Stimulated activated naive CD8-positive, alpha-beta T cell treated with anti-CD3 and anti-CD28 coated beads, Interleukin-15, amount 100 ng/mL, for 72 hours (primary cell): ENCODE data around the gene EHD2.
"Not testable (repeated sequence)": the region's sequence is repeated elsewhere in the genome, so short reads cannot be mapped to it uniquely, and the experiment has no call there.

ENCODE experiments used
- ATAC-seq: fragments of 150-1000 bp; cut with Tn5 transposase; 2 replicates; pipeline ENCODE4 v1.10.0; 2021; ENCODE audit warnings: mild to moderate bottlenecking, moderate library complexity
- DNase-seq, 2 donors: peaks; one replicate each; pipeline ENCODE4 v3.0.0; 2021 to 2022
- H3K27ac Mint-ChIP-seq, 2 donors: one replicate each; pipeline ENCODE4 v1.8.0; 2022; ENCODE audit warnings: mild to moderate bottlenecking in 2 of 2, mixed read lengths in 2 of 2, moderate library complexity in 2 of 2
- H3K27me3 Mint-ChIP-seq: one replicate; pipeline ENCODE4 v1.8.0; 2022; ENCODE audit warnings: mixed read lengths
- H3K4me1 Mint-ChIP-seq: one replicate; pipeline ENCODE4 v1.8.0; 2022; ENCODE audit warnings: mild to moderate bottlenecking, mixed read lengths
- H3K4me3 Mint-ChIP-seq, 2 donors: one replicate each; pipeline ENCODE4 v1.8.0; 2022; ENCODE audit warnings: mild to moderate bottlenecking in 2 of 2, mixed read lengths in 2 of 2, moderate library complexity in 1 of 2
- H3K9me3 Mint-ChIP-seq, 2 donors: one replicate each; pipeline ENCODE4 v1.8.0; 2022; ENCODE audit warnings: mixed read lengths in 2 of 2

The EHD2 gene

GRCh38 chr19:47779524-47780214 lies 66.4 kb downstream of the EHD2 start:
- no peaks in the 10 kb centered on the region for H3K9me3 Mint-ChIP-seq
- peaks cover 37% of the 10 kb centered on the region for H3K4me1 Mint-ChIP-seq
- peak overlapping the region; percentile 95 to 97 for H3K4me3 Mint-ChIP-seq
- peak overlapping the region; percentile 98 to 99 for H3K27ac Mint-ChIP-seq
- no peaks in the 10 kb centered on the region for H3K27me3 Mint-ChIP-seq
- ATAC-seq (no peak), DNase-seq (no peak)

GRCh38 chr19:47780215-47780551 lies 67.0 kb downstream of the EHD2 start:
- Mint-ChIP-seq H3K27me3 (no peaks in the 10 kb centered on the region), H3K4me1 (peaks cover 37% of the 10 kb centered on the region), H3K27ac (peak overlapping the region; percentile 83 to 99), H3K9me3 (no peaks in the 10 kb centered on the region), H3K4me3 (peak overlapping the region; percentile 95 to 97)
- ATAC-seq (no peak), DNase-seq (no peak)

GRCh38 chr19:47781590-47782262 lies 68.5 kb downstream of the EHD2 start:
- no peak overlapping the region for H3K4me3 Mint-ChIP-seq
- H3K27ac Mint-ChIP-seq = no peak overlapping the region
- ATAC-seq (no peak), DNase-seq (no peak)
- no peaks in the 10 kb centered on the region for H3K27me3 Mint-ChIP-seq
- H3K9me3 Mint-ChIP-seq = no peaks in the 10 kb centered on the region
- H3K4me1 Mint-ChIP-seq = peaks cover 37% of the 10 kb centered on the region

- H3K27ac Mint-ChIP-seq = no peak overlapping the region
- H3K4me1 Mint-ChIP-seq = peaks cover 17% of the 10 kb centered on the region
- no peak for DNase-seq
- H3K4me3 Mint-ChIP-seq = no peak overlapping the region
- H3K9me3 Mint-ChIP-seq = no peaks in the 10 kb centered on the region
- no peaks in the 10 kb centered on the region for H3K27me3 Mint-ChIP-seq
- no peak for ATAC-seq
These were observed 73.3 kb downstream of the EHD2 start for GRCh38 chr19:47786566-47786965.

GRCh38 chr19:47787307-47787706 lies 74.1 kb downstream of the EHD2 start:
- not testable (repeated sequence) for DNase-seq
- H3K4me1 Mint-ChIP-seq = peaks cover 14% of the 10 kb centered on the region

GRCh38 chr19:47789811-47790210 lies 76.6 kb downstream of the EHD2 start:
- H3K4me3 Mint-ChIP-seq, H3K27me3 Mint-ChIP-seq, DNase-seq, ATAC-seq, H3K27ac Mint-ChIP-seq, H3K9me3 Mint-ChIP-seq: not testable (repeated sequence)
- peaks cover 14% of the 10 kb centered on the region for H3K4me1 Mint-ChIP-seq

More at GRCh38 chr19:47787307-47787706, 74.1 kb downstream of the EHD2 start:
- ATAC-seq, H3K27ac Mint-ChIP-seq, H3K4me3 Mint-ChIP-seq, H3K27me3 Mint-ChIP-seq, H3K9me3 Mint-ChIP-seq: not testable (repeated sequence)

GRCh38 chr19:47790398-47790814 lies 77.2 kb downstream of the EHD2 start:
- H3K4me1 Mint-ChIP-seq = peaks cover 14% of the 10 kb centered on the region
- DNase-seq (peak; percentile 78 to 79), ATAC-seq (peak; percentile 82)
- H3K27ac Mint-ChIP-seq = no peak overlapping the region
- no peak overlapping the region for H3K4me3 Mint-ChIP-seq
- H3K9me3 Mint-ChIP-seq = no peaks in the 10 kb centered on the region
- H3K27me3 Mint-ChIP-seq = no peaks in the 10 kb centered on the region

- no peak overlapping the region for H3K4me3 Mint-ChIP-seq
- no peaks in the 10 kb centered on the region for H3K9me3 Mint-ChIP-seq
- no peak overlapping the region for H3K27ac Mint-ChIP-seq
- ATAC-seq = no peak
- DNase-seq = no peak
- H3K27me3 Mint-ChIP-seq = peaks cover under 1% of the 10 kb centered on the region
- H3K4me1 Mint-ChIP-seq = peaks cover 14% of the 10 kb centered on the region
These were observed 79.4 kb downstream of the EHD2 start for GRCh38 chr19:47792616-47793015.
